ENCODE results near the gene YPEL5.
"Not testable (repeated sequence)": the region's sequence is repeated elsewhere in the genome, so short reads cannot be mapped to it uniquely, and the experiment has no call there.

GRCh38 chr2:30100691-30101090 lies 46.1 kb upstream of the YPEL5 start:
- TF ChIP-seq CTCF (conservative IDR thresholded peaks at IDR 0.05; ENCODE audit: low read length); EZH2phosphoT487 (IDR thresholded peaks at IDR 0.05; ENCODE audit: borderline replicate concordance): not testable (repeated sequence)

All from Loucy (cell line).